SK-N-SH (cell line): Measurements from ENCODE around the gene ENTPD8.

ENCODE experiments used
- EP300 ChIP-seq, 2 experiments: IDR thresholded peaks; 2 replicates each; pipeline versions ENCODE4 v1.4.0 to v1.6.1; 2012; ENCODE audit warnings: borderline replicate concordance in 1 of 2, low read depth in 1 of 2, low read length in 1 of 2
- TF ChIP-seq, protein P1 (sequence below): fragments of 200-600 bp; sonication (generic); IDR thresholded peaks from 2 replicates; pipeline ENCODE4 v1.6.1; 2017; ENCODE audit warnings: antibody characterized with exemption, mild to moderate bottlenecking, moderate library complexity

DNA sequence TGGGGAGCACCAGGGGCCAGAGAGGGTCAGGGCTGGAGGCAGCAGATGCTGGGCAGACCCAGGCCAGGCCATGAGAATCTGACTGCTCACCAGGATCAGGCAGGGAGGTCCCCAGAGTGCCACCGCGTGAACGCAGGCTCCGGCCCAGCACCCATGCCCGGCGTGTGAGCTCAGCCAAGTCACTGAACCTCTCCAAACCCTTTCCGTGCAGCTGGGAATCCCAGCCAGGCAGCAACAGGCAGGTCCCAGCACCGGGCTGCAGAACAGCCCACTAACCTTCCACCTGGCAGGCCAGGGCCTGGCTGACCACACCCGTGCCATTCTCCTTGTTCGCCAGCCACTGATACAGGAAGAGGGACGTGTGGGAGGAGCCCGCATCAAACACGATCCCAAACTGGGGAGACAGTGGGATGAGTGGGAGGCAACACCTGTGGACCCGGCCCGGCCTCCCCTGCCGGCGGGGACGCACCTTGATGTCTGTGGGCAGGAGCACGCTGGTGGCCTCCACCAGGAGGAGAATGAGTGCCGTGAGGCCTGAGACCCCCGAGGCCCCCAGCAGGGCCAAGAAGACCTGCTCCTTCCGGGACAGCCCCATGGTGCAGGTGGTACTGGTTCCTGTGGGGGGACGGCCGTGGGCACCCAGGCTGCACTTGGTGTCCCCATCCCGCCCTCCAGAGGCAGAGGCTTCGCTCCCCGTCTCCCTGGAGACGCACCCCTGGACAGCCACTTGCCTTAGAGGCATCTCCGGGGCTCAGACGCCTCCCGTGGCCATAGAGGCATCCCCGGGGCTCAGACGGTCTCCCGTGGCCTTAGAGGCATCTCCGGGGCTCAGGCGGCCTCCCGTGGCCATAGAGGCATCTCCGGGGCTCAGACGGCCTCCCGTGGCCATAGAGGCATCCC, 3.2 kb downstream of the ENTPD8 start:
- TF ChIP-seq, protein P1, sequence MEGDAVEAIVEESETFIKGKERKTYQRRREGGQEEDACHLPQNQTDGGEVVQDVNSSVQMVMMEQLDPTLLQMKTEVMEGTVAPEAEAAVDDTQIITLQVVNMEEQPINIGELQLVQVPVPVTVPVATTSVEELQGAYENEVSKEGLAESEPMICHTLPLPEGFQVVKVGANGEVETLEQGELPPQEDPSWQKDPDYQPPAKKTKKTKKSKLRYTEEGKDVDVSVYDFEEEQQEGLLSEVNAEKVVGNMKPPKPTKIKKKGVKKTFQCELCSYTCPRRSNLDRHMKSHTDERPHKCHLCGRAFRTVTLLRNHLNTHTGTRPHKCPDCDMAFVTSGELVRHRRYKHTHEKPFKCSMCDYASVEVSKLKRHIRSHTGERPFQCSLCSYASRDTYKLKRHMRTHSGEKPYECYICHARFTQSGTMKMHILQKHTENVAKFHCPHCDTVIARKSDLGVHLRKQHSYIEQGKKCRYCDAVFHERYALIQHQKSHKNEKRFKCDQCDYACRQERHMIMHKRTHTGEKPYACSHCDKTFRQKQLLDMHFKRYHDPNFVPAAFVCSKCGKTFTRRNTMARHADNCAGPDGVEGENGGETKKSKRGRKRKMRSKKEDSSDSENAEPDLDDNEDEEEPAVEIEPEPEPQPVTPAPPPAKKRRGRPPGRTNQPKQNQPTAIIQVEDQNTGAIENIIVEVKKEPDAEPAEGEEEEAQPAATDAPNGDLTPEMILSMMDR: no peak
- no peak for TF ChIP-seq EP300 (IDR thresholded peaks at IDR 0.05; ENCODE audit: borderline replicate concordance in 1 of 2, low read depth in 1 of 2, low read length in 1 of 2)
